K562 (cell line): Measurements from ENCODE around the gene IFFO2. TPM values are rescaled to one million over a fixed set of nuclear protein-coding genes. Genes with fewer than 3 reads are reported as not detected.

Experiments used
- ATAC-seq: fragments of 200-7000 bp; cut with Tn5 transposase; 3 replicates; pipeline ENCODE4 v1.9.1; 2020; ENCODE audit warnings: moderate library complexity
- BruUV-seq: library from RNA; stranded (reverse); fragments of 400-500 nt; replicated peaks from 2 replicates; lab custom pipeline; 2021; lab: Mats Ljungman, UMichigan
- CTCF ChIA-PET: fragments of 300-600 bp; formaldehyde crosslinking; extraction: SDS; loops from one replicate; lab custom pipeline; 2021; ENCODE audit warnings: low intra/inter-chr PET ratio; lab: Yijun Ruan, JAX
- POLR2A ChIA-PET: fragments of 300-600, 350-650 bp; sonication (Branson Sonifier 250); formaldehyde crosslinking; extraction: SDS; loops from one replicate; lab custom pipeline; 2021; ENCODE audit warnings: antibody characterized with exemption, inconsistent platforms; lab: Yijun Ruan, JAX
- DNase-seq, 4 experiments: peaks; one replicate each; pipeline versions ENCODE4 v3.0.0 to v3.0.0-alpha.2; 2011 to 2018; ENCODE audit warnings: low spot score in 3 of 4, mixed read lengths in 3 of 4; ENCODE audit errors: extremely low read depth in 1 of 4
- FAIRE-seq: peaks from 2 replicates; lab custom pipeline; 2011; peaks lifted over from hg19 to GRCh38; lab: Jason Lieb, UNC
- H2AFZ ChIP-seq: 2 replicates; pipeline ENCODE4 v1.6.0; 2011; ENCODE audit warnings: low read depth, low read length, control low read depth, inconsistent platforms
- H3K27ac ChIP-seq: fragments of 200-600 bp; 3 replicates; pipeline ENCODE4 v1.8.0; 2011; ENCODE audit warnings: low read depth, mild to moderate bottlenecking, control low read depth, inconsistent platforms, low read length, moderate library complexity, mixed read lengths; ENCODE audit errors: extremely low read depth
- H3K27me3 ChIP-seq, 2 experiments: fragments of 300-600 bp in 1 of 2; 2 replicates in 1 of 2; 3 replicates in 1 of 2; pipeline versions ENCODE4 v1.6.0 to v1.8.0; 2011; ENCODE audit warnings: inconsistent platforms in 2 of 2, low read length in 2 of 2, mild to moderate bottlenecking in 1 of 2, mixed read lengths in 1 of 2, moderate library complexity in 1 of 2; ENCODE audit not compliant: control insufficient read depth in 2 of 2, insufficient read depth in 2 of 2
- H3K36me3 ChIP-seq: fragments of 300-600 bp; 3 replicates; pipeline ENCODE4 v1.8.0; 2011; ENCODE audit warnings: mild to moderate bottlenecking, low read length, inconsistent platforms; ENCODE audit not compliant: control insufficient read depth, insufficient read depth
- H3K4me1 ChIP-seq, 2 experiments: fragments of 200-600 bp in 1 of 2; replicated peaks in 1 of 2; 2 replicates in 1 of 2; 3 replicates in 1 of 2; pipeline versions ENCODE4 v1.5.1 to v1.8.0; 2011; ENCODE audit warnings: inconsistent platforms in 2 of 2, low read length in 2 of 2, mild to moderate bottlenecking in 1 of 2, mixed read lengths in 1 of 2, moderate library complexity in 1 of 2; ENCODE audit not compliant: control insufficient read depth in 2 of 2, insufficient read depth in 2 of 2
- H3K4me2 ChIP-seq: 2 replicates; pipeline ENCODE4 v1.6.1; 2011; ENCODE audit warnings: low read length, control low read depth, inconsistent platforms, mixed read lengths; ENCODE audit not compliant: insufficient read depth
- H3K4me3 ChIP-seq: fragments of 200-600 bp; sonication (generic), shearing (Covaris generic); 2 replicates; pipeline ENCODE4 v1.5.1; 2016; ENCODE audit warnings: control low read depth, inconsistent platforms
- H3K79me2 ChIP-seq: fragments of 200-600 bp; 3 replicates; pipeline ENCODE4 v1.8.0; 2011; ENCODE audit warnings: low read length, inconsistent platforms; ENCODE audit not compliant: control insufficient read depth, insufficient read depth
- H3K9ac ChIP-seq, 2 experiments: 2 replicates each; pipeline versions ENCODE4 v1.6.0 to v1.6.1; 2011; ENCODE audit warnings: low read depth in 2 of 2, low read length in 2 of 2, control low read depth in 1 of 2, inconsistent platforms in 1 of 2, mild to moderate bottlenecking in 1 of 2, mixed read lengths in 1 of 2; ENCODE audit not compliant: insufficient read depth in 1 of 2
- H3K9me1 ChIP-seq: one replicate; pipeline ENCODE4 v1.6.0; 2011; ENCODE audit warnings: inconsistent platforms, mild to moderate bottlenecking, low read length, moderate library complexity; ENCODE audit not compliant: control insufficient read depth, insufficient read depth
- H3K9me3 ChIP-seq: replicated peaks from 2 replicates; pipeline ENCODE4 v1.5.1; 2011; ENCODE audit warnings: low read depth, low read length, inconsistent platforms; ENCODE audit not compliant: control insufficient read depth, insufficient read depth
- H4K20me1 ChIP-seq: replicated peaks from 2 replicates; pipeline ENCODE4 v1.6.1; 2011; ENCODE audit warnings: low read length, inconsistent platforms, mixed read lengths; ENCODE audit not compliant: control insufficient read depth, insufficient read depth
- CBX3 ChIP-seq, 2 experiments: IDR thresholded peaks; 1 replicate in 1 of 2; 2 replicates in 1 of 2; pipeline ENCODE4 v1.6.1; 2012; ENCODE audit warnings: inconsistent platforms in 2 of 2, low read length in 2 of 2, borderline replicate concordance in 1 of 2, control low read depth in 1 of 2
- MBD2 ChIP-seq: sonication (generic); IDR thresholded peaks from 2 replicates; pipeline ENCODE4 v1.6.1; 2016; ENCODE audit warnings: low read depth, borderline replicate concordance
- NUFIP1 ChIP-seq: fragments of 450-650 bp; IDR thresholded peaks from 2 replicates; pipeline ENCODE4 v1.6.1; 2018; ENCODE audit not compliant: partially characterized antibody
- TAF7 ChIP-seq: fragments of 450-650 bp; IDR thresholded peaks from 2 replicates; pipeline ENCODE4 v1.6.1; 2016; ENCODE audit warnings: missing genetic modification characterization, missing compliant biosample characterization
- TAF9B ChIP-seq: fragments of 450-650 bp; IDR thresholded peaks from 2 replicates; pipeline ENCODE4 v1.6.1; 2018; ENCODE audit warnings: mild to moderate bottlenecking; ENCODE audit not compliant: partially characterized antibody
- TBP ChIP-seq: optimal IDR thresholded peaks from 2 replicates; pipeline ENCODE3; 2011; ENCODE audit warnings: low read depth, low read length, improper control_type of control experiment
- ZFX ChIP-seq: sonication (generic); formaldehyde crosslinking; IDR thresholded peaks from 2 replicates; pipeline ENCODE4 v1.8.0; 2022; ENCODE audit warnings: mild to moderate bottlenecking, missing genetic modification reagents, moderate library complexity
- WGBS: fragments of 100-300 bp; shearing (Covaris generic); methylation state at CpG from one replicate; pipeline ENCODE4 v1.1.6; 2016; ENCODE audit warnings: low coverage, mixed read lengths; ENCODE audit not compliant: insufficient coverage; ENCODE audit errors: missing lambda C conversion rate; 5-methylcytosine and 5-hydroxymethylcytosine counted together
- in situ Hi-C: fragments of 300-500 bp; cut with MboI; formaldehyde crosslinking; loops from 4 replicates; pipeline ENCODE4 v1.15.0; 2018; ENCODE audit warnings: inconsistent platforms, mixed read lengths
- intact Hi-C: fragments of 100-400 bp; cut with micrococcal nuclease; formaldehyde crosslinking; loops from 2 replicates; pipeline ENCODE4 v1.14.2; 2022
- polyA plus RNA-seq, 8 experiments: library from polyadenylated mRNA; depleted of rRNA in 4 of 8; stranded (reverse) in 5 of 8; unstranded in 3 of 8; fragments of >200 nt; fragmentation: Nextera tagmentation in 2 of 8; fragmentation: Illumina TruSeq in 1 of 8; extraction: Ambion mirVana in 2 of 8; extraction: Trizol in 1 of 8; gene quantifications; 2 replicates each; pipeline versions ENCODE4 v1.2.1 to v1.2.3, GENCODE V29; 2011 to 2014; ENCODE audit warnings: inconsistent platforms in 1 of 8, missing spikeins in 1 of 8
- total RNA-seq, 7 experiments: library from RNA; depleted of rRNA in 6 of 7; stranded (reverse); fragments of >200 nt in 6 of 7; fragmentation: Illumina TruSeq in 2 of 7; extraction: Trizol in 2 of 7; gene quantifications; 2 replicates each; pipeline versions ENCODE4 v1.2.1 to v1.2.3, GENCODE V29; 2011 to 2021; ENCODE audit warnings: low replicate concordance in 1 of 7
- TF ChIP-seq, protein P1 (sequence below): fragments of 450-650 bp; formaldehyde crosslinking; IDR thresholded peaks from 2 replicates; pipeline ENCODE4 v1.4.0; 2022; ENCODE audit warnings: missing genetic modification characterization
- TF ChIP-seq, protein P2 (sequence below), 3 experiments: fragments of 200-800 bp in 1 of 3; sonication (Bioruptor generic) in 1 of 3; sonication (generic) in 1 of 3; formaldehyde crosslinking in 1 of 3; IDR thresholded peaks; 2 replicates each; pipeline versions ENCODE4 v1.6.1 to v1.8.0; 2016 to 2022; ENCODE audit warnings: mild to moderate bottlenecking in 2 of 3, missing compliant biosample characterization in 2 of 3, missing genetic modification characterization in 2 of 3, missing genetic modification reagents in 1 of 3
- TF ChIP-seq, protein P3 (sequence below): sonication (generic); formaldehyde crosslinking; IDR thresholded peaks from 2 replicates; pipeline ENCODE4 v1.8.1; 2023; ENCODE audit warnings: mild to moderate bottlenecking, missing genetic modification reagents
- TF ChIP-seq, protein P4 (sequence below): fragments of 250-450 bp; sonication (Bioruptor Pico); IDR thresholded peaks from 2 replicates; pipeline ENCODE4 v1.8.0; 2021; ENCODE audit warnings: moderate library complexity, mild to moderate bottlenecking, inconsistent platforms

The IFFO2 gene
- total and polyA plus RNA-seq, 9 of the 15 experiments (the other 6 are each of a cell fraction or from before 2014, with no cell fraction given) = 0.15 to 1.0 (median 0.44) TPM; not detected in 2

DNA sequence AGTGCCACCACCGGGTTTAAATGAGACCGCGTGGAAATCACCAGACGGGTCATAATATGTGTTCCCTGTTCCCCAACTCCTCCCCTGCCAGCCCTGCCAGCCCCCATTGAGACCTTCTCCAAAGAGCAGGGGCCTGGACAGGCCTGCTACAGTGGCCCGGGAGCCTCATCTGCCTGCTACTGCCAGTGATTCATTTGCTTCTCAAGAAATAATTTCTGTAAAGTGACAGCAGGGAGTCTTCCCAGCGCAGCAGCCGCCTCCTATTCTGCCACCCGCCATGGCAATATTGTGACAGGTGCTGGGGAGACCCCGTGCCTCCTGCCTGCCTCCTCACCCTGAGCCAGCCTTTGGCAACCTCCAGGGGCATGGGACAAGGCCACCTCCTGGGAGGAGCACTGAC is 8.9 kb downstream of the IFFO2 start:
- ChIA-PET POLR2A (interaction anchor here (1.2 kb wide), 1 partner anchor 295 kb away, joined by 3 read pairs; no protein-coding TSS in a partner anchor), CTCF (no interaction called here)
- no peaks in the 10 kb centered on the region for H3K9me3 ChIP-seq
- intact Hi-C loops (no loop called here), in situ Hi-C loops (no loop called here)
- peaks cover 30 to 89% of the 10 kb centered on the region in 2 experiments for H3K27me3 ChIP-seq
- H3K27ac ChIP-seq = no peak overlapping the region
- FAIRE-seq (no peak), ATAC-seq (no peak), DNase-seq (no peak)
- TF ChIP-seq TBP = no peak
- TF ChIP-seq, protein P1, sequence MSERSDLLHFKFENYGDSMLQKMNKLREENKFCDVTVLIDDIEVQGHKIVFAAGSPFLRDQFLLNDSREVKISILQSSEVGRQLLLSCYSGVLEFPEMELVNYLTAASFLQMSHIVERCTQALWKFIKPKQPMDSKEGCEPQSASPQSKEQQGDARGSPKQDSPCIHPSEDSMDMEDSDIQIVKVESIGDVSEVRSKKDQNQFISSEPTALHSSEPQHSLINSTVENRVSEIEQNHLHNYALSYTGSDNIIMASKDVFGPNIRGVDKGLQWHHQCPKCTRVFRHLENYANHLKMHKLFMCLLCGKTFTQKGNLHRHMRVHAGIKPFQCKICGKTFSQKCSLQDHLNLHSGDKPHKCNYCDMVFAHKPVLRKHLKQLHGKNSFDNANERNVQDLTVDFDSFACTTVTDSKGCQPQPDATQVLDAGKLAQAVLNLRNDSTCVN (CRISPR knock-in tag) = no peak
- no peak for TF ChIP-seq MBD2
- TF ChIP-seq, protein P2, sequence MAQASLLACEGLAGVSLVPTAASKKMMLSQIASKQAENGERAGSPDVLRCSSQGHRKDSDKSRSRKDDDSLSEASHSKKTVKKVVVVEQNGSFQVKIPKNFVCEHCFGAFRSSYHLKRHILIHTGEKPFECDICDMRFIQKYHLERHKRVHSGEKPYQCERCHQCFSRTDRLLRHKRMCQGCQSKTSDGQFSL (CRISPR knock-in tag; IDR thresholded peaks at IDR 0.05) = no peak
- TF ChIP-seq, protein P2 (tag; IDR thresholded peaks at IDR 0.05) = no peak
- TF ChIP-seq, protein P3, sequence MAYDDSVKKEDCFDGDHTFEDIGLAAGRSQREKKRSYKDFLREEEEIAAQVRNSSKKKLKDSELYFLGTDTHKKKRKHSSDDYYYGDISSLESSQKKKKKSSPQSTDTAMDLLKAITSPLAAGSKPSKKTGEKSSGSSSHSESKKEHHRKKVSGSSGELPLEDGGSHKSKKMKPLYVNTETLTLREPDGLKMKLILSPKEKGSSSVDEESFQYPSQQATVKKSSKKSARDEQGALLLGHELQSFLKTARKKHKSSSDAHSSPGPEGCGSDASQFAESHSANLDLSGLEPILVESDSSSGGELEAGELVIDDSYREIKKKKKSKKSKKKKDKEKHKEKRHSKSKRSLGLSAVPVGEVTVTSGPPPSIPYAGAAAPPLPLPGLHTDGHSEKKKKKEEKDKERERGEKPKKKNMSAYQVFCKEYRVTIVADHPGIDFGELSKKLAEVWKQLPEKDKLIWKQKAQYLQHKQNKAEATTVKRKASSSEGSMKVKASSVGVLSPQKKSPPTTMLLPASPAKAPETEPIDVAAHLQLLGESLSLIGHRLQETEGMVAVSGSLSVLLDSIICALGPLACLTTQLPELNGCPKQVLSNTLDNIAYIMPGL = no peak
- no peak for TF ChIP-seq TAF7 (tag)
- no peak for TF ChIP-seq NUFIP1
- TF ChIP-seq TAF9B = no peak
- TF ChIP-seq, protein P4, sequence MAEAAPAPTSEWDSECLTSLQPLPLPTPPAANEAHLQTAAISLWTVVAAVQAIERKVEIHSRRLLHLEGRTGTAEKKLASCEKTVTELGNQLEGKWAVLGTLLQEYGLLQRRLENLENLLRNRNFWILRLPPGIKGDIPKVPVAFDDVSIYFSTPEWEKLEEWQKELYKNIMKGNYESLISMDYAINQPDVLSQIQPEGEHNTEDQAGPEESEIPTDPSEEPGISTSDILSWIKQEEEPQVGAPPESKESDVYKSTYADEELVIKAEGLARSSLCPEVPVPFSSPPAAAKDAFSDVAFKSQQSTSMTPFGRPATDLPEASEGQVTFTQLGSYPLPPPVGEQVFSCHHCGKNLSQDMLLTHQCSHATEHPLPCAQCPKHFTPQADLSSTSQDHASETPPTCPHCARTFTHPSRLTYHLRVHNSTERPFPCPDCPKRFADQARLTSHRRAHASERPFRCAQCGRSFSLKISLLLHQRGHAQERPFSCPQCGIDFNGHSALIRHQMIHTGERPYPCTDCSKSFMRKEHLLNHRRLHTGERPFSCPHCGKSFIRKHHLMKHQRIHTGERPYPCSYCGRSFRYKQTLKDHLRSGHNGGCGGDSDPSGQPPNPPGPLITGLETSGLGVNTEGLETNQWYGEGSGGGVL (CRISPR knock-in tag) = no peak
- TF ChIP-seq CBX3 (IDR thresholded peaks at IDR 0.05; ENCODE audit: borderline replicate concordance in 1 of 2, low read length in 2 of 2) = no peak
- TF ChIP-seq ZFX = no peak
- 13% methylated on average over 9 of the region's 9 CpGs for WGBS
- H3K79me2 ChIP-seq = no peaks in the 10 kb centered on the region
- no peaks in the 10 kb centered on the region for H3K36me3 ChIP-seq
- H3K9ac ChIP-seq = no peak overlapping the region
- no peak overlapping the region for H3K4me2 ChIP-seq
- H4K20me1 ChIP-seq = peaks cover 15% of the 10 kb centered on the region
- H3K4me1 ChIP-seq = peaks cover 0 to 14% of the 10 kb centered on the region in 2 experiments; a peak in 2 of 5 replicates
- no peak overlapping the region for H3K4me3 ChIP-seq
- BruUV-seq = no TSS peak
- no peak overlapping the region for H2AFZ ChIP-seq
- no peaks in the 10 kb centered on the region for H3K9me1 ChIP-seq
